ENCODE results near the gene MPND. TPM values are rescaled to one million over a fixed set of nuclear protein-coding genes. Genes with fewer than 3 reads are reported as not detected.

The MPND gene
- total RNA-seq, 2 experiments from 2014 or later = 15.6 to 18.8 TPM

DNA sequence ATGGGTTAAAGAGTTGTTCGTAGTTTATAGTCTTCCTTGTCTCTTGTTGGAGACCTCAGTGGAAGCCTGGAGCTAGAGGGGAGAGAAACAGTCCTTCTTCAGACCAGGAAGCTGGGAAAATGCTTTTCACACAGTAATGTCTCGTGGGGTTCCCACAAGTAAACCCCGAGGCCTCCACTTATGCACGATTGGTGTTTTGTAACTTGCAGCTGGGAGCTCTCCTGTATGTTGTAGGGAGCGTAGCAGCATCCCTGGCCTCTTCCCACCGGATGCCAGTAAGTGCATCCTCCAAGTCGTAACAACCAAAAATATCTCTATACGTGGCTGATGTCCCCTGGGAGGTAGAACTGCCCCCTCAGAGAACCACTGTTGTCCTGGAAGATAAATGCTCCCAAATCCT, 62.6 kb downstream of the MPND start:
- H3K27me3 Mint-ChIP-seq = no peaks in the 10 kb centered on the region
- H3K4me3 Mint-ChIP-seq = no peak overlapping the region
- peaks cover 44% of the 10 kb centered on the region for H3K36me3 Mint-ChIP-seq
- H3K27ac Mint-ChIP-seq = no peak overlapping the region
- no peak for DNase-seq
- H3K4me1 Mint-ChIP-seq = peaks cover 27% of the 10 kb centered on the region
- H3K9me3 Mint-ChIP-seq = no peaks in the 10 kb centered on the region

DNA sequence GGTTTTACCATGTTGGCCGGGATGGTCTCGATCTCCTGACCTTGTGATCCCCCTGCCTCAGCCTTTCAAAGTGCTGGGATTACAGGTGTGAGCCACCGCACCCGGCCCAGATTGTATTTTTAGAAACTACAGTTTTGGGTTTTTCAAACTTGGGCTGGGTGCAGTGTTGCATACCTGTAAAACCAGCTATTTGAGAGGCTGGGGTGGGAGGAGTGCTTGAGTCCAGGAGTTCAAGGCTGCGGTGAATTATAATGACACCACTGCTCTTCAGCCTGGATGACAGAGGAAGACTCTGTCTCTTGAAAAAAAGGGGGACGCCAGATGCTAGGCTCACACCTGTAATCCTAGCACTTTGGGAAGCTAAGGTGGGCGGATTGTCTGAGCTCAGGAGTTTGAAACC, 63.3 kb downstream of the MPND start:
- Mint-ChIP-seq H3K27ac (no peak overlapping the region), H3K9me3 (no peaks in the 10 kb centered on the region), H3K36me3 (peaks cover 44% of the 10 kb centered on the region), H3K27me3 (no peaks in the 10 kb centered on the region), H3K4me3 (no peak overlapping the region), H3K4me1 (peaks cover 21% of the 10 kb centered on the region)
- no peak for DNase-seq

DNA sequence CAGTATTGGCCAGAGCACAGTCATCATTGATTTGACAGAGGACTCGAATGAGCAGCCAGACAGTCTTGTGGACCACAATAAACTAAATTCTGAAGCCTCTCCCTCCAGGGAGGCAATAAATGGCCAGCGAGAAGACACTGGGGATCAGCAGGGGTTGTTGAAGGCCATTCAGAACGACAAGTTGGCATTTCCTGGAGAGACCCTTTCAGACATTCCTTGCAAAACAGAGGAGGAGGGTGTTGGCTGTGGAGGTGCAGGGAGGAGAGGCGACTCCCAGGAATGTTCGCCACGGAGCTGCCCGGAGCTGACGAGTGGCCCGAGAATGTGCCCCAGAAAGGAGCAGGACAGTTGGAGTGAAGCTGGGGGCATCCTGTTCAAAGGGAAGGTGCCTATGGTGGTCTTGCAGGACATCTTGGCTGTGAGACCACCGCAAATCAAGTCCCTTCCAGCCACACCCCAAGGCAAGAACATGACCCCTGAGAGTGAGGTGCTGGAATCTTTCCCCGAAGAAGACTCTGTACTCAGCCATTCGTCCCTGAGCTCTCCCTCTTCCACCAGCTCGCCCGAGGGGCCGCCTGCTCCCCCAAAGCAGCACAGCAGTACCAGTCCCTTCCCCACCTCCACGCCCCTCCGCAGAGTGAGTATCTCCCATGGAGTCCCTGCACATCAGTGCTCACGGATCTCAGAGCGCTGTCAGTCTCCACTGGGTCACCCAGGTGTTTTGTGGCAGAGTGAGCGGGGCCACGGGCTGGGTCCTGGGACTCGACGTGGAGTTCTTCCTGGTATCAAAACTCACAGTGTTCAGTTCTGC, 66.0 kb downstream of the MPND start:
- H3K9me3 Mint-ChIP-seq = no peaks in the 10 kb centered on the region
- peaks cover 39% of the 10 kb centered on the region for H3K36me3 Mint-ChIP-seq
- no peak for DNase-seq
- H3K27me3 Mint-ChIP-seq = no peaks in the 10 kb centered on the region
- no peak overlapping the region for H3K27ac Mint-ChIP-seq
- H3K4me3 Mint-ChIP-seq = no peak overlapping the region
- peaks cover 10% of the 10 kb centered on the region for H3K4me1 Mint-ChIP-seq

Other genes starting within 250 kb of the MPND start
- 100 to 1,000 TPM; 120 to 121 TPM for gene MAP2K2, start 219.4 kb upstream of the MPND start, total RNA-seq
- gene CREB3L3, start 189.9 kb upstream of the MPND start, total RNA-seq = not detected
- 10 to 100 TPM; 27.1 to 27.2 TPM for gene SIRT6, start 161.0 kb upstream of the MPND start, total RNA-seq
- 1 to 10 TPM; 1.6 TPM for gene ANKRD24, start 160.9 kb upstream of the MPND start, total RNA-seq
- gene EBI3, start 114.0 kb upstream of the MPND start, total RNA-seq = 1 to 10 TPM; 6.7 to 8.6 TPM
- 10 to 100 TPM; 37.6 to 38.5 TPM for gene YJU2, start 96.5 kb upstream of the MPND start, total RNA-seq
- gene SHD, start 64.3 kb upstream of the MPND start, total RNA-seq = not detected
- 10 to 100 TPM; 12.6 to 14.7 TPM for gene TMIGD2, start 41.2 kb upstream of the MPND start, total RNA-seq
- 10 to 100 TPM; 21.0 to 21.3 TPM for gene FSD1, start 39.0 kb upstream of the MPND start, total RNA-seq
- 10 to 100 TPM; 12.3 to 13.1 TPM for gene STAP2, start 4.7 kb upstream of the MPND start, total RNA-seq
- gene SH3GL1, start 57.0 kb downstream of the MPND start, total RNA-seq = 10 to 100 TPM; 40.3 to 41.1 TPM
- 10 to 100 TPM; 76.8 to 77.6 TPM for gene CHAF1A, start 59.1 kb downstream of the MPND start, total RNA-seq
- 10 to 100 TPM; 37.0 to 37.8 TPM for gene UBXN6, start 114.2 kb downstream of the MPND start, total RNA-seq
- gene HDGFL2, start 128.7 kb downstream of the MPND start, total RNA-seq = 10 to 100 TPM; 45.5 to 47.0 TPM
- gene PLIN4, start 174.9 kb downstream of the MPND start, total RNA-seq = not detected
- gene PLIN5, start 191.7 kb downstream of the MPND start, total RNA-seq = under 1 TPM; 0.32 to 0.56 TPM
- gene LRG1, start 196.5 kb downstream of the MPND start, total RNA-seq = under 1 TPM; 0.19 to 0.38 TPM
- not detected for gene SEMA6B, start 216.1 kb downstream of the MPND start, total RNA-seq

Measured in activated naive CD8-positive, alpha-beta T cell treated with anti-CD3 and anti-CD28 coated beads for 36 hours (primary cell).